ENCODE measurements around the gene TEX261. TPM values are rescaled to one million over a fixed set of nuclear protein-coding genes. Genes with fewer than 3 reads are reported as not detected.

TEX261 gene
- total and polyA plus RNA-seq, 2 of the 8 experiments (the other 6 are each of a cell fraction or from before 2014, with no cell fraction given) = 25.2 to 30.1 TPM

- CTCF ChIA-PET (ENCODE audit: partially characterized antibody) = interaction anchor here (0.6 kb wide), 1 partner anchor 62 kb away, joined by 3 read pairs; no protein-coding TSS in a partner anchor
Measured at GRCh38 chr2:71003966-71004755, 9.5 kb upstream of the TEX261 start.

More at GRCh38 chr2:71003966-71004755, 9.5 kb upstream of the TEX261 start:
- H4K20me1 ChIP-seq (replicated peaks in 1 of 2; ENCODE audit: control insufficient read depth in 1 of 2, insufficient read depth in 2 of 2, low read length in 2 of 2) = no peaks in the 10 kb centered on the region
- no peak overlapping the region for H3K56ac ChIP-seq (replicated peaks; ENCODE audit: insufficient read length, low read depth, low read length)
- H3K18ac ChIP-seq (ENCODE audit: extremely low read depth, low read length) = no peak overlapping the region
- no peak overlapping the region for H3K9ac ChIP-seq (replicated peaks in 1 of 4; ENCODE audit: extremely low read depth in 1 of 4, low read depth in 3 of 4, low read length in 3 of 4)
- no peak overlapping the region for H2BK5ac ChIP-seq (ENCODE audit: low read depth, low read length)
- H3K9me3 ChIP-seq (ENCODE audit: insufficient read depth in 2 of 2, low read depth in 1 of 2, low read length in 1 of 2) = no peaks in the 10 kb centered on the region
- H2BK120ac ChIP-seq (replicated peaks; ENCODE audit: low read depth, low read length) = no peak overlapping the region
- peak overlapping the region; percentile 60; the same call in 1 of the 2 replicates for H2BK12ac ChIP-seq (ENCODE audit: low read depth, low read length)
- H2AFZ ChIP-seq (ENCODE audit: low read length) = no peak overlapping the region
- no peak overlapping the region for H3K4me3 ChIP-seq (ENCODE audit: extremely low read depth in 1 of 4, insufficient read depth in 2 of 4, low read depth in 3 of 4, low read length in 4 of 4)
- no peaks in the 10 kb centered on the region for H3K79me2 ChIP-seq (ENCODE audit: control insufficient read depth in 1 of 2, insufficient read depth in 2 of 2, low read length in 2 of 2)
- H3K79me1 ChIP-seq (ENCODE audit: low read depth, low read length) = no peaks in the 10 kb centered on the region
- H3K4ac ChIP-seq (replicated peaks; ENCODE audit: insufficient read length, low read depth, low read length) = no peak overlapping the region
- DNase-seq (ENCODE audit: low read depth in 1 of 2, low spot score in 2 of 2) (no peak), FAIRE-seq (no peak)
- H3K4me2 ChIP-seq (ENCODE audit: insufficient read depth in 1 of 2, low read depth in 2 of 2, low read length in 2 of 2) = no peak overlapping the region
- H4K8ac ChIP-seq (ENCODE audit: extremely low read depth, insufficient read depth, low read length) = no peak overlapping the region
- H3K27me3 ChIP-seq (replicated peaks in 1 of 4; ENCODE audit: control insufficient read depth in 3 of 4, extremely low read depth in 1 of 4, insufficient read depth in 3 of 4, low read length in 3 of 4) = peaks cover 0 to 3% (median 0%) of the 10 kb centered on the region in 4 experiments; a peak in 4 of 7 replicates
- 86% methylated on average over 11 of the region's 11 CpGs; no CpG with 5 or more reads in 1 of the 2 experiments for WGBS, 2 experiments (ENCODE audit: extremely low coverage in 1 of 2, insufficient coverage in 1 of 2, insufficient read length in 1 of 2, insufficient replicate concordance in 2 of 2, low coverage in 1 of 2, low lambda C conversion rate in 2 of 2, missing lambda C conversion rate in 1 of 2)
- peaks cover 3 to 11% (median 7%) of the 10 kb centered on the region in 4 experiments; a peak in 5 of 7 replicates for H3K4me1 ChIP-seq (replicated peaks in 1 of 4; ENCODE audit: control insufficient read depth in 3 of 4, insufficient read depth in 4 of 4, low read length in 3 of 4)
- no peak overlapping the region for H2BK15ac ChIP-seq (ENCODE audit: low read length)
- H3K36me3 ChIP-seq (ENCODE audit: control insufficient read depth in 2 of 4, insufficient read depth in 4 of 4, low read length in 3 of 4) = no peaks in the 10 kb centered on the region
- no peak overlapping the region for H3K23ac ChIP-seq (ENCODE audit: insufficient read length)
- no peak overlapping the region for H3K27ac ChIP-seq (ENCODE audit: low read depth, low read length)
- no peak overlapping the region for H2AK5ac ChIP-seq (ENCODE audit: low read depth, low read length)
- no peaks in the 10 kb centered on the region; the same call in 1 of the 2 replicates for H3K23me2 ChIP-seq (ENCODE audit: low read depth, low read length)
- H4K5ac ChIP-seq (ENCODE audit: insufficient read length, low read depth, low read length) = no peak overlapping the region
- H2BK20ac ChIP-seq (ENCODE audit: low read length) = 0 out of 2 replicates have a peak overlapping the region, but pooled peaks have one; percentile 3
- POLR2A ChIA-PET (ENCODE audit: partially characterized antibody) = no interaction called here
- H3K14ac ChIP-seq (ENCODE audit: insufficient read length) = no peak overlapping the region
- H4K91ac ChIP-seq (replicated peaks; ENCODE audit: insufficient read length, low read length) = no peak overlapping the region

Measured in H1 (cell line).